B cell (primary cell): ENCODE results near the gene CKMT2. TPM values are rescaled to one million over a fixed set of nuclear protein-coding genes. Genes with fewer than 3 reads are reported as not detected.

Experiments
- ATAC-seq: fragments of 200-7000 bp; cut with Tn5 transposase; one replicate; pipeline ENCODE4 v1.10.0; 2021; ENCODE audit warnings: low read depth, mild to moderate bottlenecking, moderate number of reproducible peaks, moderate library complexity
- CTCF ChIA-PET: fragments of 350-600 bp; sonication (Branson Sonifier 250); formaldehyde crosslinking; loops from one replicate; lab custom pipeline; 2021; ENCODE audit warnings: antibody characterized with exemption, inconsistent platforms; lab: Charles Lee
- POLR2A ChIA-PET: fragments of 350-600 bp; sonication (Branson Sonifier 250); formaldehyde crosslinking; loops from one replicate; lab custom pipeline; 2021; ENCODE audit warnings: antibody characterized with exemption; lab: Charles Lee
- DNase-seq: peaks from one replicate; pipeline ENCODE4 v3.0.0; 2013
- H2AFZ ChIP-seq: 2 replicates; pipeline ENCODE4 v1.6.1; 2012; ENCODE audit warnings: mild to moderate bottlenecking, low read depth, low read length; ENCODE audit not compliant: insufficient read depth, poor library complexity, severe bottlenecking
- H3K27ac ChIP-seq, 2 donors: 1 replicate in 1 of 2; 2 replicates in 1 of 2; pipeline ENCODE4 v1.5.1; 2012 to 2013; ENCODE audit warnings: low read length in 2 of 2, mild to moderate bottlenecking in 2 of 2, moderate library complexity in 1 of 2
- H3K27me3 ChIP-seq, 4 experiments: fragments of 200-600 bp in 1 of 4; sonication (generic) in 1 of 4; replicated peaks in 1 of 4; 1 replicate in 2 of 4; 2 replicates in 2 of 4; pipeline versions ENCODE4 v1.6.1 to v1.7.0; 2013 to 2016; ENCODE audit warnings: low read length in 3 of 4, mild to moderate bottlenecking in 2 of 4, mixed read lengths in 1 of 4, moderate library complexity in 1 of 4; ENCODE audit not compliant: insufficient read depth in 4 of 4, control insufficient read depth in 3 of 4; ENCODE audit errors: control extremely low read depth in 1 of 4
- H3K36me3 ChIP-seq, 2 experiments: replicated peaks in 1 of 2; 1 replicate in 1 of 2; 2 replicates in 1 of 2; pipeline versions ENCODE4 v1.6.1 to v1.7.1; 2013; ENCODE audit warnings: low read length in 1 of 2; ENCODE audit not compliant: insufficient read depth in 2 of 2, control insufficient read depth in 1 of 2; ENCODE audit errors: control extremely low read depth in 1 of 2, extremely low read depth in 1 of 2
- H3K4me1 ChIP-seq, 2 donors: fragments of 200-600 bp in 1 of 2; sonication (generic) in 1 of 2; 1 replicate in 1 of 2; 2 replicates in 1 of 2; pipeline versions ENCODE4 v1.5.1 to v1.6.1; 2013 to 2017; ENCODE audit warnings: low read length in 2 of 2; ENCODE audit not compliant: control insufficient read depth in 2 of 2, insufficient read depth in 2 of 2
- H3K4me2 ChIP-seq: replicated peaks from 2 replicates; pipeline ENCODE3; 2012; ENCODE audit warnings: mild to moderate bottlenecking, low read depth, low read length; ENCODE audit not compliant: poor library complexity, severe bottlenecking
- H3K4me3 ChIP-seq, 5 experiments: fragments of 200-600 bp in 1 of 5; sonication (generic) in 1 of 5; 1 replicate in 3 of 5; 2 replicates in 2 of 5; pipeline versions ENCODE4 v1.5.1 to v1.7.0; 2011 to 2016; ENCODE audit warnings: low read length in 4 of 5, mild to moderate bottlenecking in 4 of 5, low read depth in 2 of 5, control low read depth in 1 of 5, moderate library complexity in 1 of 5; ENCODE audit not compliant: insufficient read depth in 1 of 5; ENCODE audit errors: control extremely low read depth in 1 of 5, extremely low read depth in 1 of 5
- H3K79me2 ChIP-seq: fragments of 200-600 bp; sonication (generic); one replicate; pipeline ENCODE4 v1.6.0; 2016; ENCODE audit warnings: low read length; ENCODE audit not compliant: control insufficient read depth, insufficient read depth
- H3K9ac ChIP-seq: fragments of 200-600 bp; sonication (generic); 2 replicates; pipeline ENCODE4 v1.6.1; 2017; ENCODE audit warnings: mild to moderate bottlenecking, low read length, moderate library complexity
- H3K9me3 ChIP-seq, 3 donors: one replicate each; pipeline versions ENCODE4 v1.6.1 to v1.7.1; 2013; ENCODE audit warnings: low read length in 2 of 3; ENCODE audit not compliant: control insufficient read depth in 2 of 3, insufficient read depth in 1 of 3; ENCODE audit errors: control extremely low read depth in 1 of 3
- H4K20me1 ChIP-seq: 2 replicates; pipeline ENCODE4 v1.6.0; 2012; ENCODE audit warnings: mild to moderate bottlenecking, low read length; ENCODE audit not compliant: insufficient read depth, control insufficient read depth, poor library complexity, severe bottlenecking
- H3K27ac Mint-ChIP-seq: one replicate; pipeline ENCODE4 v1.8.0; 2021; ENCODE audit warnings: mixed read lengths
- H3K27me3 Mint-ChIP-seq: one replicate; pipeline ENCODE4 v1.8.0; 2021; ENCODE audit warnings: mixed read lengths
- H3K4me1 Mint-ChIP-seq: one replicate; pipeline ENCODE4 v1.8.0; 2021; ENCODE audit warnings: mixed read lengths
- H3K4me3 Mint-ChIP-seq: one replicate; pipeline ENCODE4 v1.8.0; 2021; ENCODE audit warnings: mixed read lengths
- H3K9me3 Mint-ChIP-seq: one replicate; pipeline ENCODE4 v1.8.0; 2022; ENCODE audit warnings: mixed read lengths; ENCODE audit not compliant: insufficient read depth
- CTCF ChIP-seq: fragments of 200-600 bp; IDR thresholded peaks from one replicate; pipeline ENCODE4 v1.8.0; 2022; ENCODE audit warnings: antibody characterized with exemption, mild to moderate bottlenecking
- EZH2 ChIP-seq: IDR thresholded peaks from 2 replicates; pipeline ENCODE4 v1.6.1; 2012; ENCODE audit warnings: borderline replicate concordance, low read depth, mild to moderate bottlenecking, moderate library complexity, low read length; ENCODE audit not compliant: insufficient read depth, poor library complexity, severe bottlenecking
- WGBS: methylation state at CpG from one replicate; pipeline ENCODE4 v1.1.5; 2013; ENCODE audit warnings: missing lambda C conversion rate; ENCODE audit not compliant: insufficient coverage; 5-methylcytosine and 5-hydroxymethylcytosine counted together
- intact Hi-C: fragments of 100-400 bp; cut with micrococcal nuclease; formaldehyde crosslinking; loops from one replicate; pipeline ENCODE4 v1.10.0; 2022
- polyA plus RNA-seq: library from polyadenylated mRNA; depleted of rRNA; stranded (reverse); fragments of >200 nt; gene quantifications from 2 replicates; pipeline ENCODE4 v1.2.3, GENCODE V29; 2012
- total RNA-seq, 2 donors: library from RNA; stranded (reverse); fragments of 120-200 nt in 1 of 2; gene quantifications; 1 replicate in 1 of 2; 2 replicates in 1 of 2; pipeline versions ENCODE4 v1.2.3 to v1.2.4, GENCODE V29; 2013 to 2022

Gene CKMT2
- total and polyA plus RNA-seq, 2 donors (not counting 1 experiment from before 2014, with no cell fraction given): not detected

- no peak for ATAC-seq
- Histone ChIP-seq H3K79me2 (no peaks in the 10 kb centered on the region), H3K9ac (no peak overlapping the region), H3K4me1 (peaks cover 5 to 6% of the 10 kb centered on the region in 2 donors), H3K27ac (no peak overlapping the region), H3K4me3 (no peak overlapping the region), H3K4me2 (peak overlapping the region; percentile 38), H3K27me3 (peaks cover 0 to 5% (median 0%) of the 10 kb centered on the region in 4 experiments), H3K36me3 (no peaks in the 10 kb centered on the region), H3K9me3 (no peaks in the 10 kb centered on the region), H4K20me1 (no peaks in the 10 kb centered on the region), H2AFZ (peak overlapping the region; percentile 49)
- Mint-ChIP-seq H3K27ac (no peak overlapping the region), H3K27me3 (peaks cover 19% of the 10 kb centered on the region), H3K9me3 (no peaks in the 10 kb centered on the region), H3K4me3 (no peak overlapping the region), H3K4me1 (peaks cover 7% of the 10 kb centered on the region)
- CTCF ChIA-PET: interaction anchor here (0.7 to 2.0 kb wide), 6 partner anchors 8 to 1214 kb away, joined by 3 to 9 read pairs (median 3); no protein-coding TSS in a partner anchor
- WGBS: 60% methylated on average over 1 of the region's 5 CpGs
- TF ChIP-seq CTCF: peak; percentile 40
- TF ChIP-seq EZH2: no peak
- intact Hi-C loops: no loop called here
- no peak for DNase-seq
- POLR2A ChIA-PET: no interaction called here
Measured at GRCh38 chr5:81195335-81195929, 37.7 kb upstream of the CKMT2 start.

GRCh38 chr5:81202655-81203054 lies 30.5 kb upstream of the CKMT2 start:
- Mint-ChIP-seq H3K9me3 (no peaks in the 10 kb centered on the region), H3K27me3 (peaks cover 9% of the 10 kb centered on the region), H3K4me3 (no peak overlapping the region), H3K4me1 (no peaks in the 10 kb centered on the region), H3K27ac (no peak overlapping the region)
- WGBS: 100% methylated on average over 1 of the region's 2 CpGs
- ATAC-seq: no peak
- Histone ChIP-seq H3K36me3 (no peaks in the 10 kb centered on the region), H4K20me1 (no peaks in the 10 kb centered on the region), H3K79me2 (no peaks in the 10 kb centered on the region), H3K9ac (no peak overlapping the region), H3K27ac (no peak overlapping the region), H3K27me3 (no peaks in the 10 kb centered on the region), H3K4me3 (no peak overlapping the region), H3K4me1 (no peaks in the 10 kb centered on the region), H3K4me2 (no peak overlapping the region), H2AFZ (no peak overlapping the region), H3K9me3 (no peaks in the 10 kb centered on the region)
- no peak for TF ChIP-seq EZH2
- no peak for TF ChIP-seq CTCF
- no peak for DNase-seq
- POLR2A ChIA-PET: no interaction called here
- CTCF ChIA-PET: no interaction called here
- intact Hi-C loops: no loop called here
